Activated CD8-positive, alpha-beta T cell treated with anti-CD3 and anti-CD28 coated beads for 36 hours (primary cell): ENCODE data around the gene COPS4. TPM values are rescaled to one million over a fixed set of nuclear protein-coding genes. Genes with fewer than 3 reads are reported as not detected.
"Not testable (repeated sequence)": the region's sequence is repeated elsewhere in the genome, so short reads cannot be mapped to it uniquely, and the experiment has no call there.

Experiments used
- ATAC-seq: fragments of 200-7000 bp; cut with Tn5 transposase; one replicate; pipeline ENCODE4 v1.10.0; 2021; ENCODE audit warnings: mild to moderate bottlenecking, moderate library complexity
- CTCF ChIA-PET: fragments of 350-600 bp; sonication (Branson Sonifier 250); formaldehyde crosslinking; loops from one replicate; lab custom pipeline; 2021; ENCODE audit warnings: antibody characterized with exemption; lab: Charles Lee
- POLR2A ChIA-PET: fragments of 350-600 bp; sonication (Branson Sonifier 250); formaldehyde crosslinking; loops from one replicate; lab custom pipeline; 2021; ENCODE audit warnings: antibody characterized with exemption; lab: Charles Lee
- DNase-seq: peaks from one replicate; pipeline ENCODE4 v3.0.0-alpha.2; 2020
- H3K27ac Mint-ChIP-seq: one replicate; pipeline ENCODE4 v1.8.0; 2021; ENCODE audit warnings: mild to moderate bottlenecking, mixed read lengths
- H3K27me3 Mint-ChIP-seq: one replicate; pipeline ENCODE4 v1.8.0; 2021; ENCODE audit warnings: mixed read lengths
- H3K36me3 Mint-ChIP-seq: one replicate; pipeline ENCODE4 v1.8.0; 2021; ENCODE audit warnings: low read depth, mixed read lengths
- H3K4me1 Mint-ChIP-seq: one replicate; pipeline ENCODE4 v1.8.0; 2021; ENCODE audit warnings: low read depth, mixed read lengths
- H3K4me3 Mint-ChIP-seq: one replicate; pipeline ENCODE4 v1.8.0; 2021; ENCODE audit warnings: mild to moderate bottlenecking, moderate library complexity, mixed read lengths
- H3K9me3 Mint-ChIP-seq: one replicate; pipeline ENCODE4 v1.8.0; 2021; ENCODE audit warnings: mixed read lengths
- intact Hi-C: fragments of 100-400 bp; cut with micrococcal nuclease; formaldehyde crosslinking; loops from one replicate; pipeline ENCODE4 v1.10.0; 2022
- total RNA-seq, 2 experiments: library from RNA; stranded (reverse); gene quantifications; one replicate each; pipeline ENCODE4 v1.2.3, GENCODE V29; 2021
- TF ChIP-seq, protein P1 (sequence below): fragments of 200-600 bp; IDR thresholded peaks from one replicate; pipeline ENCODE4 v1.8.0; 2022; ENCODE audit warnings: antibody characterized with exemption, mild to moderate bottlenecking

Gene COPS4
- total RNA-seq, 2 experiments from 2014 or later = 38.4 to 38.8 TPM

DNA sequence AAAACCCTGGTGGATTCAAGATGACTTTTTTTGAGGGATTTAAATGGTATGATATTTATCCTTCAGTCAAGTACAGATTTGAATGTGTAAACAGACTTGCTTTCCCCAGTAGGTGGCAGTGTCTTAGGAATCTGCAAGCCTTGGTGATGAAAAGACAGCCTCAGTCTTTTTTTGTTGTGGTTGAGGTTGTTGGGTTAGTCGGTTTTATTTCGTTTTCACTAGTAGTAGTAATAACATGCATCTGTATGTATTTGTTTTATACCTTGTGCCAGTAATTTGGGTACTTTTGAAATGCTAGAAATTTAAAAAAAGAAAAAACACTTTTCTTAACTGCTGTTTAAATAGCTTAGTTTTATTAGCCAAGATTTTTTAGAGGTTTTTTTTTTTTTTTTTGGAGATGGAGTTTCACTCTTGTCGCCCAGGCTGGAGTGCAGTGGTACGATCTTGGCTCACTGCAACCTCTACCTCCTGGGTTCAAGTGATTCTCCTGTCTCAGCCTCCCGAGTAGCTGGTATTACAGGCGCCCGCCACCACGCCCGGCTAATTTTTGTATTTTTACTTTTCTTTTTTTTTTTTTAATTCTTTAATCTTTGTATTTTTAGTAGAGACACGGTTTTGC is 39.2 kb downstream of the COPS4 start:
- Mint-ChIP-seq H3K4me3 (peak overlapping the region; percentile 45), H3K4me1 (peaks cover 5% of the 10 kb centered on the region), H3K27ac (peak overlapping the region; percentile 47), H3K9me3 (no peaks in the 10 kb centered on the region), H3K36me3 (peaks cover 27% of the 10 kb centered on the region), H3K27me3 (no peaks in the 10 kb centered on the region)
- ATAC-seq (peak; percentile 91), DNase-seq (peak; percentile 67)
- POLR2A ChIA-PET = interaction anchor here (0.9 to 3.4 kb wide), 4 partner anchors 35 to 177 kb away, joined by 3 to 11 read pairs (median 5); no protein-coding TSS in a partner anchor
- TF ChIP-seq, protein P1, sequence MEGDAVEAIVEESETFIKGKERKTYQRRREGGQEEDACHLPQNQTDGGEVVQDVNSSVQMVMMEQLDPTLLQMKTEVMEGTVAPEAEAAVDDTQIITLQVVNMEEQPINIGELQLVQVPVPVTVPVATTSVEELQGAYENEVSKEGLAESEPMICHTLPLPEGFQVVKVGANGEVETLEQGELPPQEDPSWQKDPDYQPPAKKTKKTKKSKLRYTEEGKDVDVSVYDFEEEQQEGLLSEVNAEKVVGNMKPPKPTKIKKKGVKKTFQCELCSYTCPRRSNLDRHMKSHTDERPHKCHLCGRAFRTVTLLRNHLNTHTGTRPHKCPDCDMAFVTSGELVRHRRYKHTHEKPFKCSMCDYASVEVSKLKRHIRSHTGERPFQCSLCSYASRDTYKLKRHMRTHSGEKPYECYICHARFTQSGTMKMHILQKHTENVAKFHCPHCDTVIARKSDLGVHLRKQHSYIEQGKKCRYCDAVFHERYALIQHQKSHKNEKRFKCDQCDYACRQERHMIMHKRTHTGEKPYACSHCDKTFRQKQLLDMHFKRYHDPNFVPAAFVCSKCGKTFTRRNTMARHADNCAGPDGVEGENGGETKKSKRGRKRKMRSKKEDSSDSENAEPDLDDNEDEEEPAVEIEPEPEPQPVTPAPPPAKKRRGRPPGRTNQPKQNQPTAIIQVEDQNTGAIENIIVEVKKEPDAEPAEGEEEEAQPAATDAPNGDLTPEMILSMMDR = peak; percentile 75
- CTCF ChIA-PET = interaction anchor here (0.6 to 4.6 kb wide), 38 partner anchors 9 to 275 kb away, joined by 3 to 48 read pairs (median 4); partner anchors contain the start of genes COPS4, COQ2 and PLAC8
- intact Hi-C loops = loop anchor here (1.0 to 5.0 kb wide), 4 partner anchors 29 to 208 kb away; partner anchors contain the start of genes COQ2 and PLAC8

DNA sequence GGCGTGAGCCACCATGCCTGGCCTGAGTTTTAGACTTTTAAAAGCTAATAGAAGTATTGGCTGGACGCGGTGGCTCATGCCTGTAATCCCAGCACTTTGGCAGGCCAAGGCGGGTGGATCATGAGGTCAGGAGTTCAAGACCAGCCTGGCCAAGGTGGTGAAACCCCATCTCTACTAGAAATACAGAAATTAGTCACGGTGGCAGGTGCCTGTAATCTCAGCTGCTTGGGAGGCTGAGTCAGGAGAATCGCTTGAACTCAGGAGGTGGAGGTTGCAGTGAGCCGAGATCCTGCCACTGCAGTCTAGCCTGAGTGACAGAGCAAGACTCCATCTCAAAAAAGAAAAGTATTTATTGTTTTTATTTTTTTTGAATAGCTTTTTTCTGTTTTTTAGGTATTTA is 39.8 kb downstream of the COPS4 start:
- intact Hi-C loops = loop anchor here (1.0 to 5.0 kb wide), 4 partner anchors 29 to 208 kb away; partner anchors contain the start of genes COQ2 and PLAC8
- H3K27me3 Mint-ChIP-seq = not testable (repeated sequence)
- ATAC-seq = peak; percentile 50

GRCh38 chr4:83075311-83076095 is 40.5 kb downstream of the COPS4 start:
- no peaks in the 10 kb centered on the region for H3K9me3 Mint-ChIP-seq
- peaks cover 18% of the 10 kb centered on the region for H3K36me3 Mint-ChIP-seq
- CTCF ChIA-PET = interaction anchor here (0.8 to 4.6 kb wide), 28 partner anchors 8 to 207 kb away, joined by 3 to 48 read pairs (median 5); partner anchors contain the start of gene COQ2
- H3K27ac Mint-ChIP-seq = no peak overlapping the region
- intact Hi-C loops = loop anchor here (2.0 kb wide), 1 partner anchor 177 kb away; no protein-coding TSS in a partner anchor
- POLR2A ChIA-PET = interaction anchor here (0.7 to 3.4 kb wide), 6 partner anchors 34 to 209 kb away, joined by 3 to 11 read pairs (median 4); partner anchors contain the start of gene COQ2
- TF ChIP-seq, protein P1 = no peak
- no peak overlapping the region for H3K4me3 Mint-ChIP-seq
- DNase-seq (no peak), ATAC-seq (no peak)
- H3K27me3 Mint-ChIP-seq = no peaks in the 10 kb centered on the region
- peaks cover 5% of the 10 kb centered on the region for H3K4me1 Mint-ChIP-seq

More for the DNA sequence above, 39.8 kb downstream of the COPS4 start:
- POLR2A ChIA-PET = interaction anchor here (0.7 to 3.4 kb wide), 4 partner anchors 34 to 208 kb away, joined by 3 to 11 read pairs (median 5); no protein-coding TSS in a partner anchor
- CTCF ChIA-PET = interaction anchor here (0.6 to 4.6 kb wide), 39 partner anchors 8 to 274 kb away, joined by 3 to 48 read pairs (median 4); partner anchors contain the start of genes COPS4, COQ2 and PLAC8
- not testable (repeated sequence) for H3K9me3 Mint-ChIP-seq, H3K4me1 Mint-ChIP-seq, H3K27ac Mint-ChIP-seq
- peaks cover 25% of the 10 kb centered on the region for H3K36me3 Mint-ChIP-seq
- DNase-seq = peak; percentile 61
- H3K4me3 Mint-ChIP-seq = peak overlapping the region; percentile 22

GRCh38 chr4:83080561-83080960 is 45.6 kb downstream of the COPS4 start:
- intact Hi-C loops = no loop called here
- Mint-ChIP-seq H3K4me1 (peaks cover 21% of the 10 kb centered on the region), H3K4me3 (no peak overlapping the region), H3K36me3 (peaks cover 12% of the 10 kb centered on the region), H3K27ac (no peak overlapping the region), H3K27me3 (no peaks in the 10 kb centered on the region), H3K9me3 (no peaks in the 10 kb centered on the region)
- POLR2A ChIA-PET = interaction anchor here (1.1 kb wide), 1 partner anchor 11 kb away, joined by 3 read pairs; no protein-coding TSS in a partner anchor
- TF ChIP-seq, protein P1 = no peak
- DNase-seq = no peak
- no peak for ATAC-seq
- CTCF ChIA-PET = interaction anchor here (0.8 kb wide), 2 partner anchors 16 to 43 kb away, joined by 3 read pairs; no protein-coding TSS in a partner anchor

DNA sequence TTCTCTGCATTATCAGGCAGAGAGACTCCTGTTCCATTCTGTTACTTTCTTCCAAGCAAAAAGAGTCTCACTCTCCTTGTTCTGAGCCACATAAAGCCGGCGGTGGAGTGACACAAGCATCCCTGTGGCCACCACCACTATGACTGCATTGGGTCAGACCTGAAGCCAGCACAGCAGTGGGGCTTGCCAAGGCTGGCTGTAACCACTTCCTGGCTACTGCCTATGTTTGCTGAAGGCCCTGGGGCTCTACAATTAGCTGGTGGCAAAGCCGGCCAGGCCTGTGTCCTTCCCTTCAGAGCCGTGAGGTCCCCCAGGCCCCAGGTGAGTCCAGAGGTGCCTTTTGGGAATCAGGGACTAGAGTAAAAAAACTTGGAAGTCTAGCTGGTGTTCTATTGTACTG is 47.8 kb downstream of the COPS4 start:
- POLR2A ChIA-PET = no interaction called here
- peaks cover 3% of the 10 kb centered on the region for H3K36me3 Mint-ChIP-seq
- intact Hi-C loops = no loop called here
- no peak overlapping the region for H3K27ac Mint-ChIP-seq
- H3K4me1 Mint-ChIP-seq = peaks cover 24% of the 10 kb centered on the region
- H3K27me3 Mint-ChIP-seq = no peaks in the 10 kb centered on the region
- ATAC-seq = no peak
- TF ChIP-seq, protein P1 = no peak
- H3K9me3 Mint-ChIP-seq = no peaks in the 10 kb centered on the region
- no peak overlapping the region for H3K4me3 Mint-ChIP-seq
- peak; percentile 17 for DNase-seq
- CTCF ChIA-PET = interaction anchor here (0.7 to 3.9 kb wide), 6 partner anchors 13 to 199 kb away, joined by 3 to 23 read pairs (median 8); no protein-coding TSS in a partner anchor
